HFFc6 (cell line): ENCODE measurements around the gene C2CD4C. TPM values are rescaled to one million over a fixed set of nuclear protein-coding genes. Genes with fewer than 3 reads are reported as not detected.
A peak's percentile ranks its signal among the peaks of the same experiment; 100 is the strongest.

Source experiments
- DNase-seq: peaks from one replicate; pipeline ENCODE4 v3.0.0-alpha.2; 2018
- H3K27ac Mint-ChIP-seq: 2 replicates; pipeline ENCODE4 v1.8.0; 2020; ENCODE audit warnings: mild to moderate bottlenecking, mixed read lengths
- H3K27me3 Mint-ChIP-seq: 2 replicates; pipeline ENCODE4 v1.8.0; 2021; ENCODE audit warnings: mild to moderate bottlenecking, moderate library complexity, mixed read lengths; ENCODE audit not compliant: insufficient read depth
- H3K36me3 Mint-ChIP-seq: 2 replicates; pipeline ENCODE4 v1.8.0; 2021; ENCODE audit warnings: low read depth, mixed read lengths
- H3K4me1 Mint-ChIP-seq: 2 replicates; pipeline ENCODE4 v1.8.0; 2020; ENCODE audit warnings: low read depth, mixed read lengths
- H3K4me3 Mint-ChIP-seq: 2 replicates; pipeline ENCODE4 v1.8.0; 2020; ENCODE audit warnings: mild to moderate bottlenecking, moderate library complexity, mixed read lengths
- H3K9me3 Mint-ChIP-seq: 2 replicates; pipeline ENCODE4 v1.8.0; 2020; ENCODE audit warnings: mild to moderate bottlenecking, mixed read lengths
- CTCF ChIP-seq: fragments of 200-600 bp; sonication (generic); IDR thresholded peaks from 2 replicates; pipeline ENCODE4 v1.5.0; 2021; ENCODE audit warnings: antibody characterized with exemption, mild to moderate bottlenecking
- total RNA-seq, 6 experiments: library from RNA; stranded (reverse); fragmentation: NEBNext Ultra II Directional; extraction: Animal tissue kit (Norgen Biotek cat#: 25700); gene quantifications; 2 replicates in 1 of 6; 3 replicates in 5 of 6; pipeline ENCODE4 v1.2.3, GENCODE V29; 2021

The C2CD4C gene
- total RNA-seq, 6 experiments from 2014 or later, result not detected

DNA sequence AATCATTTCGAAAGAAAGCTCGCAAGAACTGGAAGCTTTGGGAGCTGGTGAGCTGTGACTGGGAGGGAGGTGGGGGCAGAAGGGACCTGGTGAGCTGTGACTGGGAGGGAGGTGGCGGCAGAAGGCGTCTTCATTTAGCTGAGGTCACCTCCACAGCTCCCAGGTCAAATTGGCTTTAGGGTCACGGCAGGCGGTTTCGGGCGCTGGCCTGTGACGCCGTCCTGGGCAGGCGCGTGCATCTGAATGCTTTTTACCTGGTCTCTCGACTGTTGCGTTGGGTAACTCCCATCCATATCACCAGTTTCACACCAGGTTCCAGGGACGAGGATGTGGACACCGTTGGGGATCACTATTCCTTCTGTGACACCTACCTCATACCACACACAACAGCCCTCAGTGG, 29.2 kb downstream of the C2CD4C start:
- Mint-ChIP-seq H3K4me3 (no peak overlapping the region), H3K4me1 (peaks cover 15% of the 10 kb centered on the region), H3K9me3 (no peaks in the 10 kb centered on the region), H3K27ac (no peak overlapping the region), H3K36me3 (no peaks in the 10 kb centered on the region), H3K27me3 (peaks cover 6% of the 10 kb centered on the region)
- no peak for TF ChIP-seq CTCF
- DNase-seq, result no peak

DNA sequence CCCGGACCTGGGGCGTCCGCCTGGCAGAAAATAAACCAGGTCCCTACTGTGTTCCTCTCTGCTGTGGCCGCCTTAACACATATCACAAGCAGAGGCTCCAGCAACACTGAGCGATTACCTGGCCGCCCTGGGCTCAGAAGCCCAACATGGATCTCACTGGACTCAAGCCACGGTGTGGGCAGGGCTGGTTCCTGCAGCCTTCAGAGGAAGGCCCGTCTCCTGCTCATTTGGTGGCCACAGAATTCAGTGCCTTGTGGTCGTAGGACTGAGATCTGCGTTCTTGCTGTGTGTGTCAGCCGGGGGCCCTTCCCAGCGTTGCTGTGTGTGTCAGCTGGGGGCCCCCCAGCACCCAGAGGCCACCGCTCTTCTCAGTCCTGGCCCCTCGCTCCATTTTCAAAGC, 30.2 kb downstream of the C2CD4C start:
- Mint-ChIP-seq H3K4me1 (peaks cover 14% of the 10 kb centered on the region), H3K9me3 (no peaks in the 10 kb centered on the region), H3K4me3 (no peak overlapping the region), H3K36me3 (no peaks in the 10 kb centered on the region), H3K27me3 (peaks cover 7% of the 10 kb centered on the region), H3K27ac (no peak overlapping the region)
- no peak for TF ChIP-seq CTCF
- DNase-seq, result no peak

GRCh38 chr19:377801-378581, 31.0 kb downstream of the C2CD4C start:
- no peaks in the 10 kb centered on the region for H3K36me3 Mint-ChIP-seq
- no peak overlapping the region for H3K4me3 Mint-ChIP-seq
- H3K27ac Mint-ChIP-seq, result no peak overlapping the region
- peaks cover 7% of the 10 kb centered on the region for H3K4me1 Mint-ChIP-seq
- no peak for DNase-seq
- no peaks in the 10 kb centered on the region for H3K9me3 Mint-ChIP-seq
- TF ChIP-seq CTCF, result peak; percentile 23; the same call in 1 of the 2 replicates
- H3K27me3 Mint-ChIP-seq, result peaks cover 12% of the 10 kb centered on the region

DNA sequence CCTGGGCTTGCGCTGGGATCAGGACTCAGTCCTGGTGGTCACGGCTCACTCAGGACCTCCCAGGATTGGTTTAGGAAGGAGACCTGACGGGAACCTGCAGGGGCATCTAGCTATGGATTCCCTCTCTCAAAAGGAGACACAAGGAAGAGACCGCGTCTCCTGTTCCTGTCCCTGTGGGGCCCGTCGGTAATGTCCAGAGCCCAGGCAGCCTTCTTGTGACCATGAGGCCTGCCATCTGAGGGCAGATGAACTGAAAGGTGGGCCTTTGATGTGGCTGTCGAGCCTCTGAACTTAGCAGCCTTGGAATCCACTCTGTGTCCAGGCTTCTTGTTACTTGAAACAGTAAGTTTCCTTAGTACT, 32.9 kb downstream of the C2CD4C start:
- Mint-ChIP-seq H3K4me1 (peaks cover 9% of the 10 kb centered on the region), H3K27ac (no peak overlapping the region), H3K4me3 (no peak overlapping the region), H3K36me3 (no peaks in the 10 kb centered on the region), H3K27me3 (peaks cover 31% of the 10 kb centered on the region), H3K9me3 (no peaks in the 10 kb centered on the region)
- no peak for DNase-seq
- no peak for TF ChIP-seq CTCF

GRCh38 chr19:375395-376110, 33.4 kb downstream of the C2CD4C start:
- Mint-ChIP-seq H3K36me3 (no peaks in the 10 kb centered on the region), H3K4me1 (peaks cover 9% of the 10 kb centered on the region), H3K9me3 (no peaks in the 10 kb centered on the region), H3K4me3 (no peak overlapping the region), H3K27ac (no peak overlapping the region), H3K27me3 (peaks cover 32% of the 10 kb centered on the region)
- TF ChIP-seq CTCF, result no peak
- DNase-seq, result no peak
